Kidney capillary endothelial cell (primary cell): ENCODE data around the gene PRRX1.

Experiments used
- DNase-seq: peaks from one replicate; pipeline ENCODE4 v3.0.0-alpha.2; 2018; ENCODE audit warnings: low spot score

The PRRX1 gene

DNA sequence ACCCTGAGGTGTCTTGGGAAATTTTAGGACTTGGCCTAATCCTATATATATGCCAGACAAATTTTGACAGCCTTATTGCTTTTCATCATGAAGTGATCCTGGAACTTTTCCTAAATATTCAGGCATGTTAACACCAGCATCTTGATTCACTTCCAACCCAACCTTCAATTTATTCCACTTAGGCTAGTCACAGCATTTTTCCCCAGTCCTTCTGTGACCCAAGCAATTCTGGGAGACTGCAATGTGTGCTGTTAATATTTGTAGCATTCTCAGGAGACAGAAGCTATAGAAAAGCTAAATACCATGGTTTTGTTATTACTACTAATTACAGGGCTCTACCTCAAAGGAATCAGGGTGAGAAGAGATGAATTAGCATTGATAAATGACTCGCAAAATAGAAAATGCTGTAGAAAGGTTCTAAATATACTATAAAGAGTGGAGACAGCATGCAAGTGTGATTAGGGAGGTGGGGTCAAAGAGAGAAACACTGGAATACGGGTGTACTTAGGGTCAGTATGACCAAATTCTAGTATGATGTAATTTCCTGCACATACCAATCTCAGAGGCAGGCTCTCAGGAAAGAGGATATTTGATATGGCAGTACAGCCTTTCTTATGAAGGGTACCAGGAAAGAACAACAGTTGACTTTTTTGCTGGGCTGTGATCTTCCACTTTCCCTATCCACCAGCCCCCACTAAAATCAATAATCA, 29.1 kb downstream of the PRRX1 start:
- DNase-seq = no peak

DNA sequence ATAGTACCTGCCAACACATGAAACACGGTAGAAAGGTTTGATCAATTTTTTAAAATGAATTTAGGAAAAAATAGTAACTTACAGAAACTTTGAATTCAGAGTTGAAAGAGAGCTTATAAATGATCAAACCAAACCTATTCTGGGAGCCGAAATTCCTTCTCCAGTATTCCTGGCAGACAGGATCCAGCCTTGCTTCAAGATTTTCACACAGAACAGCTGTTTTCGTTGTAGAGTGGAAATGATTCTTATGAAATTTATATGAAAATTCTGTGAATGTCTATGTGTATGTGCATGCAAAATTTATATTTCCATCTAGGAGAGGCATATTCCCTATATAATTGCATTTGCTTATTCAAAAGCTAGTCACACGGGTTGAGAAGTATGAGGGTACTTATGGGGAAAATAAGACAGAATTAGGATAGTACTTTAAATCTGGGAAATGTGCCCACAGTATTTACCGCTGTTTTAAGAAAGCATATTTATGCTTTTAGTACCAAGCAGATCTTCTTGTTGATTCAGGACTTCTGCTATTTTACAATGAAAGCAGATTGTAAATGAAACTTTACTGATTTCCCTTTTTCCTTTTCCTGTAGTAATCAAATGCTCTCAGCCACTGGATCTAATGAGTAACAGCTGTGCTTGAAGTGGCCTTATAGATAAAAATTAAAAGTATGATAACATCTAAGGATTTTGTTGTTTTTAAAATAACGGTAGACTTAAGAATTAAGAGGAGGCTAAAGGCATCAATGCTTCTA, 30.4 kb downstream of the PRRX1 start:
- DNase-seq = no peak

DNA sequence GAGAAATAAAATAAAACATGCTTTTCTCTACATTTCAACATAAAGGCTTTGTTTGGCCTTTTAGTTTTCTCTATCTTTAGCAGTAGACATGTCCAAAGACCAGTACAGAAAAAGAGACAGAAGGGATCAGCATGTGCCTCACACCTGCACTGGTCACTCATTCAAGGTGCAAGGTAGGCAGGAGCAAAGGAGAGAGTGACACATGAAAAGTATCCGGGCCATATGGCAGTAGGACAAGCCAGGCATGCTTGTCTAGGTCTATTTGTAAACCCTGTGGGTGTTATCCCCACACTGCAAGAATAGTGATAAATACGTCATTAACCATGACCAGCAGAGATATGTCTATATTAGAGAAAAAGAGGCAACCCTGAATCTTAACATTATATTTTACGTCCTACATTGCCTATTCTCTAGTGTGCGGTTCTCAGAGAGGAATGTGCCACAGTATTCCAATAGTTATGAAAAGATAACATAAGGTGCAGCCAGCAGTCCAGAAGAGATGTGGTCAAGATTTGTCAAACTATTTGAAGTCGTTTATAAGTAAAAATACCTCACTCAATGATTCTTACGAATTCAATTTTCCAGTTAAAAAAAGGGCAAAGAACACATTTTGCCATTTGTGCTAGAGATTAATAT, 32.1 kb downstream of the PRRX1 start:
- no peak for DNase-seq

DNA sequence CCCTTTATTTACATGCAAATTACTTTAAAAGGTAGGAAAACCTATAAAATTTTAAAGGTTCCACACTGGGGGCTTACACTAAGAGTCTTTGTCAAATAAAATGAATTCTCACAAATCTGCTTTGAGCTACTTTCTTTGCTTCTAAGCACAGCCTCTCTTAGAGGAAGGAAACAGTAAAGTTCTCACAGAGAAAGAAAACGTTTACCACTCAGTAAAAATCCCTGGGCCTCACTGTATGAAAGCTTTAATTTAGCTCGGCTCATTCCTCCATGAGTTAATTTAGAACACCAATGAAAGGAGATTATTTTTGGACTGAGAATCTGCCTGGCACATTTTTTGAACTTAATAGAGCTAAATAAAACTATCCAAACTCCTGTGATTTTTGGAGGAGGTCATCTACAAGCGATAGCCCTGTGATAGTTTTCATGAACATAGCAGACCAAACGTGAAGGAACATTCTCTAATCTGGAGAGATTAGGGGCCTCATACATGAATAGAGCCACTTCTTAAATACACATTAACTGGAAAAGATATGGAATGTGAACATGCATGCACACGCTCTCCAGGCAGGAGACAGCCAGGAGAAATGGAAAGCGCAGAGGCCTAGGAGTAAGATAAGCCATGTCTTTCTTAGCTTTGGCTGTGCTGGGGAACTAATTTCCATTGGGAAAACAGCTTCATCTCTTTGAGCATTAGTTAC, 32.8 kb downstream of the PRRX1 start:
- DNase-seq = no peak

DNA sequence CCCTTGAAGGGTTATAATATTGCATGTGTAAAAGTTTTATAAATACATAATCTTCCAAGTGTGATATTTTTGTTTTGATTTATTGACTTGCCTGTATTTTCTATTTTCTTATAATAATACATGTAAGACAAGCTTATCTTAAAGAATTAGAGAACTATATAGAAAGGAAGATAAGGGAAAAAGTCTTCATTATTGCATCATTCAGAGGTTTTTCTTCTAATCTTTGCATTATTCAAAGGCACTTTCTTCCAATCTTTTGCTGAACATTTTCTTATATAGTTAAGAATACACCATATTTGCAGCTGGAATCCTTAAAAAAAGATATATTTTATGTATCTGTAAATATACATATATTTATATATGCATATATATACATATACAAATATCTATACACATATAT, 33.4 kb downstream of the PRRX1 start:
- no peak for DNase-seq

DNA sequence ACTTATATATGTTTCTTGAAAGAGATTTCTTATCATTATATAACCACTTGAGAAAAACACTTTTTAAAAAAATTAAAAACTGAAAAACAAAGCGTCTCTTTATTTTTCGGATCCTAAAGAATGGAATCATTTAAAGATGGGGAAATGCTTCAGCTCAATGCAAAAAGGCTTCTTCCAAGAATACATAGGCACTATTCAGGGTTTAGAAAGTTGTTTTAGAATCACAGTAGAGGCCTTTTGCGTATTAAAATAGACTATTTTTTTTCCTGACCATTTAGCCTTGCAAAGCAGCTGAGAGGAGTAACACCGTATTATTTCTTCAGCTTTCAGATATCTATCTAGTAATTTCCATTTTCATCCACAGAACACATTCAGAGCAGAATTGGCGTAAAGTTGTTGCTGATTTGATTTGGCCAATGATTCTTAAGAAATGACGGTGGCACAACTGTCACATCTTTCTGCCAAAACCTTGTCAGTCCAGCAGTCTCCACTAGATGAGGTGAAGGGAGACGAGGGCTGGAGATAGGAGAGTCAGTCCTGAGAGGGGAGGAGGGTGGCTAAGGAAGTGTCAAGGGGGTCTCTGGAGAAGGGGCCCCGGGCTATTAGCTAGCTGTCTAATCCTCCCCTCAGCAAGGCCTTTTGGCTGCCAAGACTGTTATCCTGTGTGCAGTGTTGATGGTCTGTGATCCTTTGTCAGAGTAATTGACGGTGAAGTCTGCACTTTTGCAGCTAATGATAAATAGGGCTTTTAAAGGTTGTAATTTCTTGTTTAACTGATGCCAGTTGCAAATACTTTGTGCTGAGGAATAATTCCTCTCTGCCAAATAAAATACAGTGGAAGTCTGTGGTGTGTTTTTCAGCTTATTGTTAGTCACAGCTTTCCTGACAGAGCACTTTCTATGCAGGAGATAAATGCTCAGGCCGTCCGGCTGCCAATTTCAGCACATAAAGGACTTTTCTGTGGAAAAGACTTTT, 34.7 kb downstream of the PRRX1 start:
- no peak for DNase-seq

DNA sequence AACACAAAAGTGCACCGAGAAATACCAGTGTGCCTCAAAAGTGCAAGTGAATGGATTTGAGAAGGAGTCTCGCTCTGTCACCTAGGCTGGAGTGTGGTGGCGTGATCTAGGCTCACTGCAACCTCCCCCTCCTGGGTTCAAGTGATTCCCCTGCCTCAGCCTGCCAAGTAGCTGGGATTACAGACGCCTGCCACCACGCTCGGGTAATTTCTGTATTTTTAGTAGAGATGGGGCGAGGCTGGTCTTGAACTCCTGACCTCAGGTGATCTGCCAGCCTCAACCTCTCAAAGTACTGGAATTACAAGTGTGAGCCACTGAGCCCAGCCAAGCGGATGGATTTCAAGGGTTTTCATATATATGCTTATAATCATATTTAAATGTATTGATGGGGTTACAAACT, 35.8 kb downstream of the PRRX1 start:
- DNase-seq = no peak

DNA sequence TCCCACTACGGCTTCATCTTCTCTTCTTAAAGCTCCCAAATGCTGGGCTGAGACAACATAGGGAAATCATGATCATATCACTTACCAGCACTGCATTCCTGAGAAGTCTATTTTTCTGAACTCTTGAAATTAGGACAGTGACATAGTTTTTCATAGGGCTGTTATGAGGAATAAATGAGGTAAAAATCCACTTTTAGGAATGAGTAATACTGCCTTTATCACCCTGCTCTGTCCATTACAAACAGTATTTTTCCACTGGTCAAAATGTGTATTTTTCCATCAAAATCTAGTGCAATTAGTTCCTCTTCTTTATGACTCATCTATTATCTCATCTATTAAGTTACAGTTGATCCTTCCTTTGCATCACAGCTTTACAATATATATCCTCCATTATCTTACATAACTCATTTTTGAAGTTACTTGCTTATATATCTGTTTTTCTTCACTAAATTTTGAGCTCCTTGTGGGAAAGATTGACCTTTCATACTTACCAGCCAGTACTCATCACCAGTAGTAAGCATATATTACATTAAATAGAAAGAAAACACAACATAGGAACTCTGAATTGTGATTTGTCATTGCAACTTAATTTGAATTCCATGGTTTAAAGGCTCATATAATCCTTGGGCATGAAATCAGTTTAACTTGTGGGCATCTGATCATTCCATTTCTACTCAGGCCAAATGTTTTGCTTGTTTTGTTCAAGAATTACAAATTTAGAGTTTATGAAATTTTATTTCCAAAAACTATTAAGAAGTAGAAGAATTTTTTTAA, 37.1 kb downstream of the PRRX1 start:
- DNase-seq = no peak

DNA sequence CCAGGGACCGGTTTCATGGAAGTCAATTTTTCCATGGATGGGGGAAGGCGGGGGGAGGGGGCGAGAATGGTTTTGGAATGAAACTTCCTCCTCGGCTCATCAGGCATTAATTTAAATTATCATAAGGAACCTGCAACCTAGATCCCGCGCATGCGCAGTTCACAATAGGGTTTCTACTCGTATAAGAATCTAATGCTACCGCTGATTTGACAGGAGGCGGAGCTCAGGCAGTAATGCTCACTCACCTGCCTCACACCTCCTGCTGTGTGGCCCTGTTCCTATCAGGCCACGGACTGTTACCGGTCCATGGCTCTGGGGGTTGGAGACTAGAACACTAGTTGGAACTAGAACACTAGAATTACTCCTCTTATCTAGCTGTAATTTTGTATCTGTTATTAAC, 38.0 kb downstream of the PRRX1 start:
- no peak for DNase-seq

DNA sequence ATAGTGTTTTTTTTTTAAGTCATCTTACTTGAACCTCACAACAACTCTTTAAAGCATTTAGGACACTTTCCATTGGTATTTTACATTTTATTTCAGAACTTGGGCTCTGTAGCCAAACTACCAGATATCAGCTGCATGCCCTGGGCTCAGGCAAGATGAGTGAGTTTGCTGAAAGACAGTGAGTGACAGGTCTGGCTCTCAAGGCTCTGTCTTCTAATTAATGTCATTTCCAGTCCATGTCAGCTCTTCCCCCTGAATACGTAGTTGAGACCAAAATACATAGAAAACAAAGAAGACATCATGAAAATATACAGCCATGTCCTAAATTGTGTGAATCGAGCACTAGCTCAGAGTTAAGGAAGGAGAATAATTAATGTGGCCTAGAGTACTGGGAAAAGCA, 39.7 kb downstream of the PRRX1 start:
- DNase-seq = no peak

DNA sequence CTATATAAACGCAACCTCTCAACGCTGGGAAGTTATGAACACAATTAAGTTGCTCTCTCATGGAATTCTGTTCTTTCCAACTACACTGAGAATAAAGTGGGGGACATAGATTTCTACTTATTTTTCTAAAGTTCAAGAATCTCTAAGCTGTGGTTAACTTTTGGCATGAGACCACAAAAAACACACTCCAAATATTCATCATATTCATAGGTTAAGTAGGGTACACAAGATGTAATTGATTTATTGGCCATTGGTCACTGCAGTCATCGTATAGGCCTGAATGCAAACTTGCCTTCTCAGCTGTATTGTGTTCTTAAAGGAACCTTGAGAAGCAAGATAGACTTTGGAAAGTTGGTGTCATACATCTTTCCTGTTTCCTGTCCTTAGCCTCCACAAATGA, 40.3 kb downstream of the PRRX1 start:
- no peak for DNase-seq

DNA sequence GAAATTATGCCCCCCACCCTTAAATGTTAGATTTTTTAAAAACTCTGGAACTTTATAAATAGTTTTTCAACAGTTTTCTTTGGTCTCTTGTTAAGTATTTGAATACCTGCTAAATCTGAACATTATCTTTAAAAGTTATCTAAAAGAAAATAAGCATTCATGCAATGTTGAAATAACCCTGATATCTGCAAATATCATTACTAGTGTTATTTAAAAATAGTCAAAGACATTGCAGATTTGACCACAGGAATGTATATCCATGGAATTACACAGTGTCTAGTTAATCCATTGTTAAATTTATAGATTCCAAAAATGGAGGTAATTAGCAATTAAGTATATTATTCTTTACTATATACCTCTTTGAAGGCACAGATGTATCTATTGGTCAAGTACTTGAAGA, 42.0 kb downstream of the PRRX1 start:
- DNase-seq = no peak

DNA sequence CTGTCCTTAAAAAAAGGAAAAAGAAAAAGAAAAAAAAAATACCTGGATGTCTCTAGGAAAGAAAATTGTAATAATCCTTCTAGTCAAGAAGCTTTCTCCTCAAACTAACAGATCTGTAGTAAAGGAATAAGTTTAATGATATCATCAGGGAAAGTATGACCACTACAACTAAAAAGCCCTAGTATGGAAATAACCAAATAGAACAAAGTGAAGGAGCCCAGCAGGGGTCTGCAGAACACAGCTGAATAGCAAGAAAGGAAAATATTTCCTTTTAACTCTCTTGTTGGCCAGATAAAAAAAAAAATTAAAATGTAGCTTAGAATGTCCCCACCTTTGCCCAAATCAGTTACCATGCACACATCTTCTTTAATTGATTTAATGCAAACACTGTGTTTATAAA, 43.2 kb downstream of the PRRX1 start:
- no peak for DNase-seq

DNA sequence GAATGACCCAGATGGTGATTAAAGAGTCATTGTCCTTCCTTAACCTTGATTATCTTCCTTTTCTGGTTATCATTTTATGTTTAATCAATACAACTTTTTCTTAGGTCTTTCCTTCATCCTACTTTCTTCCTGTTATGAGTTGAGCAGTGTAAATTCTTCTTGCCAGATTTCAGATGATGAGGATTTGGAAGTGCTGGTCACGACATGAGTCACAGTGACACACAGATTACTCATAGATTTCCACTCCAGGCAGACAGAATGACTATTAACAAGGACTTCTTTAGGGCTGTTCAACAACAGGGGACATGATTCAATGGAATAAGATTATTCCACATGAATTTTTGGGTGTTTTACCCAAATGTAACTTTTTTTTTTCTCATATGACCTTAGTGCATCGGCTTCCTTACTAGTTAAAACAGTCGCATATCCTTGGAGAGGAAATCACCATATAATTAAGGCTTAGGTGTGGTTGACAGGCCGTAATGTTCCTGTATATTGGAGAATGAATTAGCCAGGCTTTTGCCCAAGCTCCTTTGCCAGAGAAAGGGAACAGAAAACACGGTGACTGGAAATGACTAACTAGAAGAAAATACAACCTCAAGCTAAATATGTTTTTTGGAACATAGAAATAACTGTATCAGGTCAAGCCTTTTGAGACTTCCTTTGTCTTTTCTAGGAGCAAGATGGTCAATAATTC, 44.2 kb downstream of the PRRX1 start:
- DNase-seq = peak; percentile 96

DNA sequence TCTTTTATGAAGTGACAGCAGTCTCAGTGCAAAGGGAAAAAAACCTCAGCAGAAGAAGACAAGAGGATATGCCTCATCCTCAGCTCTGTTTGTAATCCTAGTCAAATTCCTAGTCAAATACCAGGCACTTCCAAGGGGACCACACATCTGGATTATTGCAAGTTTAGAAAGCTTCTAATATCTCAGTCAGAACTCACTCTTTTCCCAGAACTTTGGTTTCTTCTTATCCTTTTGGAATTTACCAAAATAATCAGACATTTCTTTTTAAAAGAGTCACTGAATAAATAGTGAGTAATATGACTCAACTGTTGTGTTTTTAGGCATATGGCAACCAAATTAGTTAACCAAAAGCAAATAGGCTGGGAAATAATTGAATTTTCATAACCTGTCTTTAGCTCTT, 47.8 kb downstream of the PRRX1 start:
- no peak for DNase-seq

DNA sequence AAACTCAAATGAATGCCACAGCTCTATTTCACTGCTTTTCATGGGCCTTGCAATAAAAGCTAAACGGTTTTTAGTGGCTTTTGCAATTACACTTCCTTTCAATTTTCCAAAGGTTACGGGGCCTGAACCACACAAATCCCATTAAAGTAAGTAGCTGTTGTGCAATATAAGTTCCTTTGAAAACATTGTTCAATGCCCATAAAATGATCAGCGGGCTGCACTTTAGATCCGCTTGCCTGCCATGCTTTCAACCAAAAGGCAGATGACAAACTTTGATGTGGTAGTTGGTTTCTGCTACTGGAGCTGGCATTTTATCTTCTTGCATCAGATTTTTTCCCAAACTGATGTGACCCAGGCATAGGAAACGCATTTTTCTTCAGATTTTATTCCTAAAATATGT, 50.2 kb downstream of the PRRX1 start:
- no peak for DNase-seq

DNA sequence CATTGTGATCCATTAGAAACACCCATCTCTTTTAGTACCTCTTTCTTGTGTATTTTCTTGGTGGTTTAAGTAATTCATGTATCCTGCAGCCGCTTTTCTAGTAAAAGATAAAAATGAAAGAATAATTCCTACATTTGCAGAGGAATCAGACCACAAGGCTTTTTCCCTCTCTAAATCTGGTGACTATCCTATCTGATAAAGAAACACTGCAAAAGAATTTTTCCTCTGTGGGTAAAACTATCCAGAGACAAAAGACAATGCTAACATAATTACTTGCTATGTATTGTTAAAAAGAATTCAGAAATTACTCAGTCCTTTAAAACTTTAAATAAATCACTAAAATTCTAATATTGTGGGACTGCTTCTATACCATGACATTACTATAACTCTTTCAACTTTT, 51.0 kb downstream of the PRRX1 start:
- DNase-seq = no peak

DNA sequence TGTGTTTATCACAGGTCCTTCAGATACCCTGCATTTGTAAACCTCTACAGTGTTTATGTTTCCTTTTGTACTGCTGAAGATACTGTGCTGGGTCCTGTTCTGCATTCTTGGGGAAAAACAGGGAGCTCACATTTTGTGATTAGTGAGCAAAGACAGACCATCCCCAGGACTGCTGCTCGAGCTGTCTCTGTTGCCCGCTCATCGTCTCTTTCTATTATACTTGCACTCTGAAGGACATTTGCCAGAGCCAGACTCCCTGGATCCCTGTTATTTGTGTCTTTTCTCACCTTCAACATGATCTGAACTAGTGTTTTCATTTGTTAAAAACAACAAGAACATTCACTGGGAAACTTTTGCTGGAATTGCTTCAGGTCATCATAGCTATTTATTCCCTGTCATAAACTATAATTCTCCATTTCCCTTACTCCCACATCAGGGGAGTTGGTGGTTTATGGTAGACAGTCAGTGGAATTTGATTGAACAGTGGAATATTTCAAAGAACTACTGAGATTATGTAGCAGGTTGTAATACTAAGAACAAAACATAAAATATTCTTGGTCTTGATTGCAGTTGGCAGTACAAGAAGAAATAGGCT, 53.0 kb downstream of the PRRX1 start:
- no peak for DNase-seq

DNA sequence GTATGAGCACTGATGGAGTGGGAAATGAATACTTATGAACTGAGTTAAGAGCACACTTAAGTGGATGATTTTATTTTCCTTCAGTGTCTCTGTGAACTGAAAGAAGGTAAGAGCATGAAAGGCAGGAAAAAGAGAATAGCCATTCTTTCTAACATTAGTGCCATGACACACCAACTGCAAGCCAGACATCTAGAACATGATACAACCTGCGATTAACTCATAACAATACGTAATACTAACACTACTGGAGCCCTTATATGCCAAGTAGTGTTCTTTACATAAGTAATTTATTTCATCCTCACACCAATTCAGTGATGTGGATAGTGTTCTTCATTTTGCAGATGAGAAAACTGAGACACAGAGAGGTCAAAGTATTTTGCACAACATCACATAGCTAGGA, 56.7 kb downstream of the PRRX1 start:
- DNase-seq = no peak

DNA sequence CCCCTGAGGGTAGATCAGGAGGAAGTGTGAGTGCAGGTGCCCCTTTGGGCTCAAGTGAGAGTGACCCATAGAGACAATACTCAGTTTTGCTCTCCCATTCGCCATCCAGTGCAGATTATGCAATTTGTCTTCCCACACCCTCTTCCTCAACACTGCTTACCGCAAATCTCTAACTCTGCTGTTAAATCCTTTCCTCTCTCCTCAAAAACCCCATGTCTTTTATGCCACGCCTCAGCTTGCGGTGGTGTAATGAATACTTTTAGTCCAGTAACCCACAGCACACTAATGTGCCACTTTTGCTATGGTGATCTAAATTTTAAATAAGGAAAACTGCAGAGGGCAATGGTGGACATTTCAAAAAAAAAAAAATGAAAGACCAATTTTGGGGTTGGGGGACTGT, 57.7 kb downstream of the PRRX1 start:
- no peak for DNase-seq
